ENCODE measurements around the gene CRYGN.

- TF ChIP-seq CTCF (IDR thresholded peaks at IDR 0.05) (no peak), POLR2A (IDR thresholded peaks at IDR 0.05) (no peak)
Measured at GRCh38 chr7:151391358-151391730, 48.6 kb downstream of the CRYGN start.
